HepG2 (cell line): ENCODE measurements around the gene RHOT1.

Experiments used
- HNRNPL ChIP-seq: fragments of 200-400 bp; formaldehyde crosslinking; IDR thresholded peaks from 2 replicates; pipeline ENCODE4 v1.6.1; 2017; ENCODE audit warnings: mild to moderate bottlenecking, low read depth, low read length
- ZUFSP ChIP-seq: sonication (generic); formaldehyde crosslinking; IDR thresholded peaks from 2 replicates; pipeline ENCODE4 v1.9.0; 2021; ENCODE audit warnings: missing genetic modification reagents, mild to moderate bottlenecking, borderline replicate concordance

GRCh38 chr17:32126325-32126724 lies 16.0 kb upstream of the RHOT1 start:
- no peak for TF ChIP-seq HNRNPL
- TF ChIP-seq ZUFSP: no peak
